ENCODE results near the gene RPUSD1. TPM values are rescaled to one million over a fixed set of nuclear protein-coding genes. Genes with fewer than 3 reads are reported as not detected.

RPUSD1 gene
- polyA plus RNA-seq, 3 donors, result 29.5 to 38.1 (median 31.5) TPM

DNA sequence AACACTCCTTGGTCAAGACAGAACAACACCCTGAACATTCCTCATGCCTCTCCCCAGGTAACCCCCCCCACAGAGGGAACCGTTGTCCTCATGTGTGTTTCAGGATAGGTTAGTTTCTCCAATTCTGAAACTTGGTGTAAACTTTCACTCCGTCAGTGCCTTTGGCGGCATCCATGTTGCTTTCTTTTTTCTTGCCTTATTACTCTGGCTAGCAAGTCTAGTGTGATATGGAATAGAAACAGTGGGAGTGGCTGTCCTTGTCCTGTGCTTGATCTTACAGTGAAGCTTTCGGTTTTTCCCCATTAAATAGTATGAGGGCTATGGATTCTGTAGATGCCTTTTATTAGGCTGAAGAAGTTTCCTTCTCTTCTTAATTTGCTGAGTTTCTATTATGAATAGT is 48.0 kb upstream of the RPUSD1 start:
- intact Hi-C loops (cut with micrococcal nuclease), result no loop called here
- H3K36me3 Mint-ChIP-seq, result no peaks in the 10 kb centered on the region
- H4K20me1 ChIP-seq (ENCODE audit: insufficient read depth, low read length), result no peaks in the 10 kb centered on the region
- peaks cover 26 to 38% (median 31%) of the 10 kb centered on the region in 7 donors for H3K9me3 Mint-ChIP-seq
- no peaks in the 10 kb centered on the region for H3K36me3 ChIP-seq (replicated peaks in 1 of 2; ENCODE audit: control insufficient read depth in 1 of 2, insufficient read depth in 2 of 2, low read length in 2 of 2)
- H3K9ac ChIP-seq (ENCODE audit: insufficient read depth, low read length, poor library complexity, severe bottlenecking), result no peak overlapping the region
- no peak overlapping the region for H3K4me2 ChIP-seq (replicated peaks; ENCODE audit: extremely low read depth, low read length, poor library complexity, severe bottlenecking)
- no peak overlapping the region for H2AFZ ChIP-seq (ENCODE audit: insufficient read depth, low read depth, low read length, poor library complexity, severe bottlenecking)
- H3K27me3 Mint-ChIP-seq (ENCODE audit: low read depth in 3 of 3), result peaks cover 2 to 10% (median 7%) of the 10 kb centered on the region in 3 donors
- H3K27ac Mint-ChIP-seq, result no peak overlapping the region
- H3K4me3 Mint-ChIP-seq, result no peak overlapping the region
- TF ChIP-seq, protein P1, sequence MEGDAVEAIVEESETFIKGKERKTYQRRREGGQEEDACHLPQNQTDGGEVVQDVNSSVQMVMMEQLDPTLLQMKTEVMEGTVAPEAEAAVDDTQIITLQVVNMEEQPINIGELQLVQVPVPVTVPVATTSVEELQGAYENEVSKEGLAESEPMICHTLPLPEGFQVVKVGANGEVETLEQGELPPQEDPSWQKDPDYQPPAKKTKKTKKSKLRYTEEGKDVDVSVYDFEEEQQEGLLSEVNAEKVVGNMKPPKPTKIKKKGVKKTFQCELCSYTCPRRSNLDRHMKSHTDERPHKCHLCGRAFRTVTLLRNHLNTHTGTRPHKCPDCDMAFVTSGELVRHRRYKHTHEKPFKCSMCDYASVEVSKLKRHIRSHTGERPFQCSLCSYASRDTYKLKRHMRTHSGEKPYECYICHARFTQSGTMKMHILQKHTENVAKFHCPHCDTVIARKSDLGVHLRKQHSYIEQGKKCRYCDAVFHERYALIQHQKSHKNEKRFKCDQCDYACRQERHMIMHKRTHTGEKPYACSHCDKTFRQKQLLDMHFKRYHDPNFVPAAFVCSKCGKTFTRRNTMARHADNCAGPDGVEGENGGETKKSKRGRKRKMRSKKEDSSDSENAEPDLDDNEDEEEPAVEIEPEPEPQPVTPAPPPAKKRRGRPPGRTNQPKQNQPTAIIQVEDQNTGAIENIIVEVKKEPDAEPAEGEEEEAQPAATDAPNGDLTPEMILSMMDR (IDR thresholded peaks at IDR 0.05), result no peak
- H3K4me1 ChIP-seq (ENCODE audit: control insufficient read depth in 1 of 2, insufficient read depth in 2 of 2, low read length in 2 of 2), result no peaks in the 10 kb centered on the region
- no peak overlapping the region for H3K27ac ChIP-seq (ENCODE audit: low read depth in 1 of 2, low read length in 2 of 2)
- no peaks in the 10 kb centered on the region for H3K4me1 Mint-ChIP-seq
- H3K79me2 ChIP-seq (ENCODE audit: insufficient read depth, low read length), result no peaks in the 10 kb centered on the region
- no peaks in the 10 kb centered on the region for H3K27me3 ChIP-seq (ENCODE audit: control insufficient read depth in 2 of 2, insufficient read depth in 2 of 2, low read length in 2 of 2)
- no peak for DNase-seq
- H3K9me3 ChIP-seq (replicated peaks in 1 of 2; ENCODE audit: control insufficient read depth in 1 of 2, insufficient read depth in 1 of 2, low read length in 2 of 2), result peaks cover 22 to 30% of the 10 kb centered on the region in 2 donors
- no peak overlapping the region for H3K4me3 ChIP-seq (replicated peaks in 1 of 3; ENCODE audit: low read depth in 2 of 3, low read length in 3 of 3)
- WGBS (ENCODE audit: insufficient coverage), result no CpG with 5 or more reads among the region's 4 CpGs

DNA sequence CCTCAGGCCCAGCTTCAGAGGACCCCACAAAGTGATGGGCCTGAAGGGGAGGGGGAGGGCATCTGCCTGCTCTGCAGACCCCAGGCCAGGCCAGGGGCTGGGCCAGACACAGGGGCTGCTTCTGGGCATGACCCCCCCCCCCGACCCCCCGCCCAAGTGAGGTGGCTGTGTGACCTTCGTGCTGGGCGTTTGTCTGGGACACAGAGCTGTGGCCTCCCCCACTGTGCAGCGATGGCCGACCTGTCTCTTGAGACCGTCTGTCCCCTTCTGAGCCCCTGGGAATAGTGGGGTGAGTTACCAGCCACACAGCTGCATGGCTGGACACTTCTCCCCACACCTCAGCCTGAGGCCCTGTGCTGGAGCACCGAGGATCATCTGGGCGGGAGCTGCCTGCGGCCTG is 47.2 kb upstream of the RPUSD1 start:
- Histone ChIP-seq H2AFZ (ENCODE audit: insufficient read depth, low read depth, low read length, poor library complexity, severe bottlenecking) (no peak overlapping the region), H3K27me3 (ENCODE audit: control insufficient read depth in 2 of 2, insufficient read depth in 2 of 2, low read length in 2 of 2) (no peaks in the 10 kb centered on the region), H4K20me1 (ENCODE audit: insufficient read depth, low read length) (no peaks in the 10 kb centered on the region), H3K9me3 (replicated peaks in 1 of 2; ENCODE audit: control insufficient read depth in 1 of 2, insufficient read depth in 1 of 2, low read length in 2 of 2) (peaks cover 22 to 30% of the 10 kb centered on the region in 2 donors), H3K4me2 (replicated peaks; ENCODE audit: extremely low read depth, low read length, poor library complexity, severe bottlenecking) (no peak overlapping the region), H3K4me3 (replicated peaks in 1 of 3; ENCODE audit: low read depth in 2 of 3, low read length in 3 of 3) (no peak overlapping the region), H3K4me1 (ENCODE audit: control insufficient read depth in 1 of 2, insufficient read depth in 2 of 2, low read length in 2 of 2) (no peaks in the 10 kb centered on the region), H3K36me3 (replicated peaks in 1 of 2; ENCODE audit: control insufficient read depth in 1 of 2, insufficient read depth in 2 of 2, low read length in 2 of 2) (no peaks in the 10 kb centered on the region), H3K9ac (ENCODE audit: insufficient read depth, low read length, poor library complexity, severe bottlenecking) (no peak overlapping the region), H3K79me2 (ENCODE audit: insufficient read depth, low read length) (no peaks in the 10 kb centered on the region), H3K27ac (ENCODE audit: low read depth in 1 of 2, low read length in 2 of 2) (no peak overlapping the region)
- H3K27ac Mint-ChIP-seq, result no peak overlapping the region
- H3K4me3 Mint-ChIP-seq, result no peak overlapping the region
- intact Hi-C loops (cut with micrococcal nuclease), result no loop called here
- H3K9me3 Mint-ChIP-seq, result peaks cover 26 to 38% (median 31%) of the 10 kb centered on the region in 7 donors
- peaks cover 0 to 16% (median 7%) of the 10 kb centered on the region in 3 donors for H3K27me3 Mint-ChIP-seq (ENCODE audit: low read depth in 3 of 3)
- TF ChIP-seq, protein P1 (IDR thresholded peaks at IDR 0.05), result no peak
- no peaks in the 10 kb centered on the region for H3K36me3 Mint-ChIP-seq
- peaks cover 1% of the 10 kb centered on the region for H3K4me1 Mint-ChIP-seq
- no peak for DNase-seq
- WGBS (ENCODE audit: insufficient coverage), result 95% methylated on average over 6 of the region's 10 CpGs

All from CD14-positive monocyte (primary cell).